HEK293 (cell line): ENCODE data around the gene TTLL5.

Experiments used
- ZNF223 ChIP-seq: fragments of 450-650 bp; formaldehyde crosslinking; IDR thresholded peaks from 2 replicates; pipeline ENCODE4 v1.5.1; 2016; ENCODE audit warnings: missing biosample characterization, missing genetic modification characterization
- ZNF785 ChIP-seq: fragments of 450-650 bp; formaldehyde crosslinking; IDR thresholded peaks from 2 replicates; pipeline ENCODE4 v1.5.1; 2016; ENCODE audit warnings: missing biosample characterization, missing genetic modification characterization
- ZNF791 ChIP-seq: fragments of 450-650 bp; formaldehyde crosslinking; IDR thresholded peaks from 2 replicates; pipeline ENCODE4 v1.5.1; 2016; ENCODE audit warnings: missing biosample characterization, missing genetic modification characterization
- ZNF843 ChIP-seq: fragments of 450-650 bp; formaldehyde crosslinking; IDR thresholded peaks from 2 replicates; pipeline ENCODE4 v1.5.1; 2016; ENCODE audit warnings: missing biosample characterization, missing genetic modification characterization
- TF ChIP-seq, protein P1 (sequence below): fragments of 450-650 bp; formaldehyde crosslinking; IDR thresholded peaks from 2 replicates; pipeline ENCODE4 v1.5.1; 2016; ENCODE audit warnings: missing biosample characterization, missing genetic modification characterization, borderline replicate concordance
- TF ChIP-seq, protein P2 (sequence below): fragments of 450-650 bp; formaldehyde crosslinking; IDR thresholded peaks from 2 replicates; pipeline ENCODE4 v1.5.0; 2017; ENCODE audit warnings: missing biosample characterization, missing genetic modification characterization, borderline replicate concordance
- TF ChIP-seq, protein P3 (sequence below): fragments of 450-650 bp; formaldehyde crosslinking; IDR thresholded peaks from 2 replicates; pipeline ENCODE4 v1.5.1; 2016; ENCODE audit warnings: missing biosample characterization, missing genetic modification characterization, borderline replicate concordance
- TF ChIP-seq, protein P4 (sequence below): fragments of 450-650 bp; formaldehyde crosslinking; IDR thresholded peaks from 2 replicates; pipeline ENCODE4 v1.5.1; 2016; ENCODE audit warnings: missing biosample characterization, missing genetic modification characterization
- TF ChIP-seq, protein P5 (sequence below): fragments of 450-650 bp; IDR thresholded peaks from 2 replicates; pipeline ENCODE4 v1.5.1; 2018; ENCODE audit warnings: missing biosample characterization, missing genetic modification characterization
- TF ChIP-seq, protein P6 (sequence below): IDR thresholded peaks from 2 replicates; pipeline ENCODE4 v1.6.1; 2011; ENCODE audit warnings: mild to moderate bottlenecking, low read depth, low read length, borderline replicate concordance

The TTLL5 gene

DNA sequence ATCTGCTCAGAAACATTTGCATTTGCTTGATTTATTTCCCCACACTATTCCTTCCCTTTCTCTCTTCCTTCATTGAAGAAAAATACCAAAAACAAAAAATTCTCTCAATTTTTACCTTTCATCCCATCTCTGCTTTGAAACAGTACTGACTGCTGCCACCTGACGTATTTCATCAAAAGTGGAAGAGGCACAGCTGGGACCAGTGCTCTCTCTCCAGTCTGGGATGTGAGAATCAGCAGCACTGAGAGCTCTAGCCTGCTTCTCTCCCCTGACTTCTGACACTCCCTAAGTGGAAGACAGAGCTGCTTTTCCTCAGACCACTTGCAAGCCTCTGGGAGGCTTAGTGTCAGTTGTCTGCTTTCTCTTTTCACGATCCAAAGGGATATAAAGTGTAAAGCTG is 36.9 kb downstream of the TTLL5 start (continued):
- TF ChIP-seq, protein P1, sequence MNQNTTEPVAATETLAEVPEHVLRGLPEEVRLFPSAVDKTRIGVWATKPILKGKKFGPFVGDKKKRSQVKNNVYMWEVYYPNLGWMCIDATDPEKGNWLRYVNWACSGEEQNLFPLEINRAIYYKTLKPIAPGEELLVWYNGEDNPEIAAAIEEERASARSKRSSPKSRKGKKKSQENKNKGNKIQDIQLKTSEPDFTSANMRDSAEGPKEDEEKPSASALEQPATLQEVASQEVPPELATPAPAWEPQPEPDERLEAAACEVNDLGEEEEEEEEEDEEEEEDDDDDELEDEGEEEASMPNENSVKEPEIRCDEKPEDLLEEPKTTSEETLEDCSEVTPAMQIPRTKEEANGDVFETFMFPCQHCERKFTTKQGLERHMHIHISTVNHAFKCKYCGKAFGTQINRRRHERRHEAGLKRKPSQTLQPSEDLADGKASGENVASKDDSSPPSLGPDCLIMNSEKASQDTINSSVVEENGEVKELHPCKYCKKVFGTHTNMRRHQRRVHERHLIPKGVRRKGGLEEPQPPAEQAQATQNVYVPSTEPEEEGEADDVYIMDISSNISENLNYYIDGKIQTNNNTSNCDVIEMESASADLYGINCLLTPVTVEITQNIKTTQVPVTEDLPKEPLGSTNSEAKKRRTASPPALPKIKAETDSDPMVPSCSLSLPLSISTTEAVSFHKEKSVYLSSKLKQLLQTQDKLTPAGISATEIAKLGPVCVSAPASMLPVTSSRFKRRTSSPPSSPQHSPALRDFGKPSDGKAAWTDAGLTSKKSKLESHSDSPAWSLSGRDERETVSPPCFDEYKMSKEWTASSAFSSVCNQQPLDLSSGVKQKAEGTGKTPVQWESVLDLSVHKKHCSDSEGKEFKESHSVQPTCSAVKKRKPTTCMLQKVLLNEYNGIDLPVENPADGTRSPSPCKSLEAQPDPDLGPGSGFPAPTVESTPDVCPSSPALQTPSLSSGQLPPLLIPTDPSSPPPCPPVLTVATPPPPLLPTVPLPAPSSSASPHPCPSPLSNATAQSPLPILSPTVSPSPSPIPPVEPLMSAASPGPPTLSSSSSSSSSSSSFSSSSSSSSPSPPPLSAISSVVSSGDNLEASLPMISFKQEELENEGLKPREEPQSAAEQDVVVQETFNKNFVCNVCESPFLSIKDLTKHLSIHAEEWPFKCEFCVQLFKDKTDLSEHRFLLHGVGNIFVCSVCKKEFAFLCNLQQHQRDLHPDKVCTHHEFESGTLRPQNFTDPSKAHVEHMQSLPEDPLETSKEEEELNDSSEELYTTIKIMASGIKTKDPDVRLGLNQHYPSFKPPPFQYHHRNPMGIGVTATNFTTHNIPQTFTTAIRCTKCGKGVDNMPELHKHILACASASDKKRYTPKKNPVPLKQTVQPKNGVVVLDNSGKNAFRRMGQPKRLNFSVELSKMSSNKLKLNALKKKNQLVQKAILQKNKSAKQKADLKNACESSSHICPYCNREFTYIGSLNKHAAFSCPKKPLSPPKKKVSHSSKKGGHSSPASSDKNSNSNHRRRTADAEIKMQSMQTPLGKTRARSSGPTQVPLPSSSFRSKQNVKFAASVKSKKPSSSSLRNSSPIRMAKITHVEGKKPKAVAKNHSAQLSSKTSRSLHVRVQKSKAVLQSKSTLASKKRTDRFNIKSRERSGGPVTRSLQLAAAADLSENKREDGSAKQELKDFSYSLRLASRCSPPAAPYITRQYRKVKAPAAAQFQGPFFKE (tag by site-specific recombination): no peak
- TF ChIP-seq ZNF223 (tag by site-specific recombination) (no peak), ZNF791 (tag by site-specific recombination) (no peak), ZNF785 (tag by site-specific recombination) (no peak), ZNF843 (no peak)
- TF ChIP-seq, protein P2, sequence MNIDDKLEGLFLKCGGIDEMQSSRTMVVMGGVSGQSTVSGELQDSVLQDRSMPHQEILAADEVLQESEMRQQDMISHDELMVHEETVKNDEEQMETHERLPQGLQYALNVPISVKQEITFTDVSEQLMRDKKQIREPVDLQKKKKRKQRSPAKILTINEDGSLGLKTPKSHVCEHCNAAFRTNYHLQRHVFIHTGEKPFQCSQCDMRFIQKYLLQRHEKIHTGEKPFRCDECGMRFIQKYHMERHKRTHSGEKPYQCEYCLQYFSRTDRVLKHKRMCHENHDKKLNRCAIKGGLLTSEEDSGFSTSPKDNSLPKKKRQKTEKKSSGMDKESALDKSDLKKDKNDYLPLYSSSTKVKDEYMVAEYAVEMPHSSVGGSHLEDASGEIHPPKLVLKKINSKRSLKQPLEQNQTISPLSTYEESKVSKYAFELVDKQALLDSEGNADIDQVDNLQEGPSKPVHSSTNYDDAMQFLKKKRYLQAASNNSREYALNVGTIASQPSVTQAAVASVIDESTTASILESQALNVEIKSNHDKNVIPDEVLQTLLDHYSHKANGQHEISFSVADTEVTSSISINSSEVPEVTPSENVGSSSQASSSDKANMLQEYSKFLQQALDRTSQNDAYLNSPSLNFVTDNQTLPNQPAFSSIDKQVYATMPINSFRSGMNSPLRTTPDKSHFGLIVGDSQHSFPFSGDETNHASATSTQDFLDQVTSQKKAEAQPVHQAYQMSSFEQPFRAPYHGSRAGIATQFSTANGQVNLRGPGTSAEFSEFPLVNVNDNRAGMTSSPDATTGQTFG: no peak
- TF ChIP-seq, protein P3, sequence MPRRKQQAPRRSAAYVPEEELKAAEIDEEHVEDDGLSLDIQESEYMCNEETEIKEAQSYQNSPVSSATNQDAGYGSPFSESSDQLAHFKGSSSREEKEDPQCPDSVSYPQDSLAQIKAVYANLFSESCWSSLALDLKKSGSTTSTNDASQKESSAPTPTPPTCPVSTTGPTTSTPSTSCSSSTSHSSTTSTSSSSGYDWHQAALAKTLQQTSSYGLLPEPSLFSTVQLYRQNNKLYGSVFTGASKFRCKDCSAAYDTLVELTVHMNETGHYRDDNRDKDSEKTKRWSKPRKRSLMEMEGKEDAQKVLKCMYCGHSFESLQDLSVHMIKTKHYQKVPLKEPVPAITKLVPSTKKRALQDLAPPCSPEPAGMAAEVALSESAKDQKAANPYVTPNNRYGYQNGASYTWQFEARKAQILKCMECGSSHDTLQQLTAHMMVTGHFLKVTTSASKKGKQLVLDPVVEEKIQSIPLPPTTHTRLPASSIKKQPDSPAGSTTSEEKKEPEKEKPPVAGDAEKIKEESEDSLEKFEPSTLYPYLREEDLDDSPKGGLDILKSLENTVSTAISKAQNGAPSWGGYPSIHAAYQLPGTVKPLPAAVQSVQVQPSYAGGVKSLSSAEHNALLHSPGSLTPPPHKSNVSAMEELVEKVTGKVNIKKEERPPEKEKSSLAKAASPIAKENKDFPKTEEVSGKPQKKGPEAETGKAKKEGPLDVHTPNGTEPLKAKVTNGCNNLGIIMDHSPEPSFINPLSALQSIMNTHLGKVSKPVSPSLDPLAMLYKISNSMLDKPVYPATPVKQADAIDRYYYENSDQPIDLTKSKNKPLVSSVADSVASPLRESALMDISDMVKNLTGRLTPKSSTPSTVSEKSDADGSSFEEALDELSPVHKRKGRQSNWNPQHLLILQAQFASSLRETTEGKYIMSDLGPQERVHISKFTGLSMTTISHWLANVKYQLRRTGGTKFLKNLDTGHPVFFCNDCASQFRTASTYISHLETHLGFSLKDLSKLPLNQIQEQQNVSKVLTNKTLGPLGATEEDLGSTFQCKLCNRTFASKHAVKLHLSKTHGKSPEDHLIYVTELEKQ (tag by site-specific recombination): no peak
- TF ChIP-seq, protein P4, sequence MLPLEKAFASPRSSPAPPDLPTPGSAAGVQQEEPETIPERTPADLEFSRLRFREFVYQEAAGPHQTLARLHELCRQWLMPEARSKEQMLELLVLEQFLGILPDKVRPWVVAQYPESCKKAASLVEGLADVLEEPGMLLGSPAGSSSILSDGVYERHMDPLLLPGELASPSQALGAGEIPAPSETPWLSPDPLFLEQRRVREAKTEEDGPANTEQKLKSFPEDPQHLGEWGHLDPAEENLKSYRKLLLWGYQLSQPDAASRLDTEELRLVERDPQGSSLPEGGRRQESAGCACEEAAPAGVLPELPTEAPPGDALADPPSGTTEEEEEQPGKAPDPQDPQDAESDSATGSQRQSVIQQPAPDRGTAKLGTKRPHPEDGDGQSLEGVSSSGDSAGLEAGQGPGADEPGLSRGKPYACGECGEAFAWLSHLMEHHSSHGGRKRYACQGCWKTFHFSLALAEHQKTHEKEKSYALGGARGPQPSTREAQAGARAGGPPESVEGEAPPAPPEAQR (tag by site-specific recombination): no peak
- TF ChIP-seq, protein P5, sequence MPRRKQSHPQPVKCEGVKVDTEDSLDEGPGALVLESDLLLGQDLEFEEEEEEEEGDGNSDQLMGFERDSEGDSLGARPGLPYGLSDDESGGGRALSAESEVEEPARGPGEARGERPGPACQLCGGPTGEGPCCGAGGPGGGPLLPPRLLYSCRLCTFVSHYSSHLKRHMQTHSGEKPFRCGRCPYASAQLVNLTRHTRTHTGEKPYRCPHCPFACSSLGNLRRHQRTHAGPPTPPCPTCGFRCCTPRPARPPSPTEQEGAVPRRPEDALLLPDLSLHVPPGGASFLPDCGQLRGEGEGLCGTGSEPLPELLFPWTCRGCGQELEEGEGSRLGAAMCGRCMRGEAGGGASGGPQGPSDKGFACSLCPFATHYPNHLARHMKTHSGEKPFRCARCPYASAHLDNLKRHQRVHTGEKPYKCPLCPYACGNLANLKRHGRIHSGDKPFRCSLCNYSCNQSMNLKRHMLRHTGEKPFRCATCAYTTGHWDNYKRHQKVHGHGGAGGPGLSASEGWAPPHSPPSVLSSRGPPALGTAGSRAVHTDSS (tag by site-specific recombination): no peak
- TF ChIP-seq, protein P6, sequence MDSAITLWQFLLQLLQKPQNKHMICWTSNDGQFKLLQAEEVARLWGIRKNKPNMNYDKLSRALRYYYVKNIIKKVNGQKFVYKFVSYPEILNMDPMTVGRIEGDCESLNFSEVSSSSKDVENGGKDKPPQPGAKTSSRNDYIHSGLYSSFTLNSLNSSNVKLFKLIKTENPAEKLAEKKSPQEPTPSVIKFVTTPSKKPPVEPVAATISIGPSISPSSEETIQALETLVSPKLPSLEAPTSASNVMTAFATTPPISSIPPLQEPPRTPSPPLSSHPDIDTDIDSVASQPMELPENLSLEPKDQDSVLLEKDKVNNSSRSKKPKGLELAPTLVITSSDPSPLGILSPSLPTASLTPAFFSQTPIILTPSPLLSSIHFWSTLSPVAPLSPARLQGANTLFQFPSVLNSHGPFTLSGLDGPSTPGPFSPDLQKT: no peak
